GM21786 (cell line): ENCODE results near the gene RAB35.

ENCODE experiments used
- ATAC-seq: cut with Tn5 transposase; IDR thresholded peaks from one replicate; pipeline ENCODE4 v1.9.1; 2021; ENCODE audit not compliant: unreplicated experiment

RAB35 gene

DNA sequence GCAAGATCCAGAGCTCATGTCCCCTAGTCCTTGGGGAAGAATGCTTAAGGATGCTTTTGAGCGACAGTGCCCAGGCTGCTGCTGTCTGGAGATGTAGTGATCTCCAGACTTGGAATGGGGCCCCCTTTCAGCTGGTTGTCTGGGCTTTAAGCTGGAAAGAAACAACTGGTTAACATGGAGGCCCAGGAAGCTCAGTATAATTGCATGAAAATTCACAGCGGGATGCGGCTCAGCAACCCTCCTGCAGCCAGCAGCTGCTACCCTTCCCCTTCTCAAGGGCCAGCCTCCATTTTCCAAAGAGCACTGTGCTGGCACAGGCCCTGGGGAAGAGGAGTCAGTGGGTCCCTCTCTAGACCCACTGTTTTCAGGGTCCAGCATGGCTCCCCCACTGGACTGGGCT is 26.3 kb downstream of the RAB35 start:
- no peak for ATAC-seq

- ATAC-seq, result no peak
Measured at GRCh38 chr12:120089796-120090195, 26.8 kb downstream of the RAB35 start.

GRCh38 chr12:120089105-120089504 is 27.4 kb downstream of the RAB35 start:
- ATAC-seq, result no peak

DNA sequence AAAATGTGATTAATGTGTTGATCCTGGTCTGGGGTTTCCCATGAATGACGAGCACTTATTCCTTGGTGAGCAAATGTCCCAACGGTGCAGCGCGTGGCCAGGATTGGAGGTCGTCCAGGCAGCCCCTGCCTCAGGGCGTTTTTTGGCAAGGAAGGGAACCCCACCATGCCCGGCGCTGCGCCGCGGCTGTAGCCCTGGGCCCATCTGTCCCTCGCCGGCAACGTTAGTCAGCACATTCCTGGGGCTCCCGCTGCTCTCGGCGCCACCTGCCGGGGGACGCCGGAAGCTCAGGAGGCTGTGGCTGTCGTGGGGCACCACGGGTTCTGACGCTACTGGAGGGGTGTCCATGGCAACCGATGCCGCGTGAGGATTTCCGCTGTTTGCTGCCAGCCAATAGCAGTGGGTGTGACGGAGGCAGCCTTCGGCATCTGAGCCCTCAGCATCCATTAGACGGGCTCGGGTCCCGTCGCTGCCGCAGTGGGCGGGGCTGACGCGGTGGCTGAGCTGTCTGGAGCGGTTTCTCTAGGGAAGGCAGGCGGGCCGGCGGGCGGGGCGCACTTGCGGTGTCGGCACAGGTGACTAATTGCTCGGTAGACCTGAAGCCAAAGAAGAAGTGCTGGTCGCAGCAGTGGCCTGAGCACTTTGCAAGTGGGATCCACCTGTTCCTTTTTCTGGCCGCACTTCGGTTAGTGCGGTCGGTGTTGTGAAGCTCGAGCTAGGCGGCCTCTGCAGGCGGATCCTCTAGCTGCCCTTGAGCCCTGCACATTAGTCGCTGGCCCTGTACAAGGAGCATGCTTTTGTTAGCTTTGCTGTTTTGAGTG is 29.5 kb downstream of the RAB35 start:
- peak; percentile 97 for ATAC-seq

DNA sequence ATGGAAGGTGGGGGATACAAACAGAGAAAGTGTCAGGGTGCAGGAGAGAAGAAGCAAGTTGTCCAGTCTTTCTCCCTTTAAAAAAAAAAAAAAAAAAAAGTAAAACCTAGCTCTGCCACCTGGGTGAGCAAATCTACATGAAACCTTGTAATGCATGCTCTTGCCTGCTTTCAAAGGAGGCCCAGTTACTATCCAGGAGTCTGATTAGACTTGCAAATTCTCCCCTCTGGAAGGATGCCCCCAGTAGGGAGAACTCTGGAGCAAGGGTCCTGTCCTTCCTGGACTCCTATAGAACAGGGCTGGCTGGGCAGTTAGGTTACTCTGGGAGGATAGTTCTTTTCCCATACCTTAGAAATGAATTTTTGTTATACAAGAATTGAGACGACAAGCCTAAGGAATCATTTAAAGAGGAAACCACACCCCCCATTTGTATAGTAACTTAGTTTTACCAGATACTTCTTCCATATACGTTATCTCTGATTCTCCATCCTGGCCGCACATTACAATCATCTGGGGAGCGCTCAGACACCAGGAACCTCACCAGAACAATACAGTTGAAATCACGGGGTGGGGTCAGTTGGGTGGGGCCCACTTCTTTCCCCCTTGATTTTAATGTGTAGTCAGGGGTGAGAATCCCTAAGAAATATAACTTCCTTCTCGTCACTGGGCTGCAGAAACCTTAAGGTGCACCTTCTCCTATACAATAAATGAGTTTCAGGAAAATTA is 30.5 kb downstream of the RAB35 start:
- no peak for ATAC-seq

DNA sequence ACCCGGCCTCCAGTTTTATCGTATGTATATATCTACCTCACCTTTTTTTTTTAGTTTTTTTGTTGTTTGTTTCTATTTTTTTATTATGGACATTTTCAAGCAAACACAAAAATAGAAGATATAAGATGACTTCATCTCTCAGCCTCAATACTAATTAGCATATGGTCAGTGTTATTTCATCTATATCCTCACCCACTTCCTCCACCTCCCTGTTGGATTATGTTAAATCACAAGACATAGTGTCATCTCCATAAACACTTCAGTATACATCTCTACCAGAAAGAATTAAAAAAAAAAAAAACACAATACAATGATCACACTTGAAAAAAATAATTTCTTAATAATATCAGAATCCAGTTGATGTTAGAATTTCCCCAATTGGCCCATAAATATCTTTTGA is 34.9 kb downstream of the RAB35 start:
- no peak for ATAC-seq

DNA sequence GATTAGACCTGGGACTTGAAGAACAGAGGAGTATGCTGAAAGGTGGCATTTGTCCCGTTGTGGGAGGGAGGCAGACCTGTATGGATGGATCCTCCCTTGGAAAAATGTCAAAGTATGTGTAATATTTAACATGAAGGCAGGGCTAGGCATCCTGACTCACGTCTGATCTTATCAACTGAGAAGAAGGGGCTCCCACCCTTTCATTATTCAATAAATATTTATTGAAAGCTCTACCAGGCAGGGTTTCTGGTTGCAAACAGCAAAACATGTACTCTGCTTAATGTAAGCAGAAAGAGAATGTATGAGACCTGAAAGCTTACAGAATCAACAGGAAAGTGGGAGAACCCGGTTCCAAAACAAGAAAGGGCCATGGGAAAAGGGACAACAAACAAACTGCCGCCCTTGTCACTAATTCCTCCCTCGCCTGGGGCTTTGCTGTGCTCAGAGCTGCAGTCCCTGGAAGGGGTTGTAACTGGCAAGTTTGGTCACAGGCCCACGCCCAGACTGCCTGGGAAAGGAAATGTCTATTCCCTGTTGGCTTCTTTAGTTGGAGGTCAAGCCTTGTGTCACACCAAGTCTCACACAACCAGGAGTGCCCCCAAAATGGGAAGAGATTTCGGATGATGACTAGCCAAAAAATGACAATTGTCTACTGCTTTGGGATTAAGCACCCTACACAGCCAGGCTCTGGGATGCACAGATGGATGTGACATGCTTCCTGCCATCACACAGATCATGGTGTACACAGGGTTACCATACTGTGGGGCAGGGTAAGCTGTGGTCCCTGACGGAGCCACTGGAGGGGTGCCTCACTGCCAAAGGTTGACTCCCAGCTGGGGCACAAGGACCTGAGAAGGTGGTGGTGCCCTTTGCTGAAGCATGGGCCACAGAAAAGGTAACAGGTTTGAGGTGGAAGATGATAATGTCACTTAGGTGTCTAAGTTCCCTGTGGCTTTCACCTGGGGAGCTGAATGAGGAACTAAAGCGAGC is 36.8 kb downstream of the RAB35 start:
- ATAC-seq, result no peak

DNA sequence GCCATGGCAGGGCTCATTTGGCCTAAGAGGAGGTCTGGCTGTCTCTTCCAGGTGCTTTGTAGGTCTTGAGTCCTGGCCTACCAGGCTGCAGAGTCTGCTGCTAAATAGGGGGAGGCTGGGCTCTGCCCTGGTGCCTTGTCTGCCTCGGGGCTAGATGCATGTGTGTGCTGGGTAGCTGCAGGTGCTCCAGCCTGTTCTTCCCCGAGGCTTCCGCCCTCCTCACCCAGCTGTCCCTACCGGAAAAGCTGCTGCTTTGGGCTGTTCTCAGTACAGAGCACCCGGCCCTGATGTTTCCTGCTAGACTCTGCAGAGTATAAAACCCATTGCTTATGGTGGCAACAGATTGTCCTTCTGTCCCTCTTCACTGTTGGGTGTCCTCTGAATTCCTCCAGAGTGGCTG is 37.7 kb downstream of the RAB35 start:
- ATAC-seq, result no peak

- ATAC-seq, result no peak
Measured at GRCh38 chr12:120077260-120077659, 39.3 kb downstream of the RAB35 start.

DNA sequence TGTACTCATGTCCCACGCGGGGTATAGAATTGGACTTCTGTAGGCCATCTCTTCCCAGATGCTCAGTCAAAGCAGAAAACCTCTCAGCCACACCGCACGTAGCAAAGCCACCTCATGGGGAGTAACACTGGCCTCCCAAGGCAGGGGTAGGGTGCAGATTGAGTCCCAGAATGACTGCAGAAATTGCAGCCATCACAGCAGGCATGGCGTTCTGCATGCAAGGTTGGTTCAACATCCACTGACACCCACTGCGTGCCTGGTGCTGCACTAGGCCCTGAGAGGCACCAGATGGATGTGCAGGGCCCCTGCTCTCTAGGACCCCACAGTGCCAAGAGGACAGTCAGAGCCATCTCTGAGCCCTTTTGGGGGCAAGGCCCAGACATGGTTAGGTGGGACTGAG is 39.9 kb downstream of the RAB35 start:
- no peak for ATAC-seq

DNA sequence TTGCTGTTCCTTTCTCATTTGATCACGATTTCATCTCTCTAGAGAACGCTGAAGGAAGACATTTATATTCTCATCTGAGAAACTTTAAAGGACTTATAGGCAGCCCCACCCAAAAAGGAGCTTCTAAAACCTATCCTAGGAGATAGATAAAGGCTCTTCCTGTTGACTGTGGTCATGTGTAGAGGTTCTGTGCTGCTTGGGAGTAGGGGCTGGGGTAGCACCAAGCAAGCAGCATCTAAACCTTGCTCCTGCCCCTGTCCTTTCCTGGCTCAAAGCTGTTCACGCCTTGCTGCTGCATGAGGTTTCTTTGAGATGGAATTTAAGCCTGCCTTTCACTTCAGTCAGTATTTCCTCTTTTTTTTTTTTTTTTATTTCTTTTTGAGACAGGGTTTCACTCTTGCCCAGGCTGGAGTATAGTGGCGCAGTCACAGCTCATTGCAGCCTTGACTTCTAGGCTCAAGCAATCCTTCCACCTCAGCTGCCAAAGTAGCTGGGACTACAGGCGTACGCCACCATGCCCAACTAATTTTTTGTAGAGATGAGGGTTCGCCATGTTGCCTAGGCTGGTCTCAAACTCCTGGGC is 41.4 kb downstream of the RAB35 start:
- ATAC-seq, result no peak

GRCh38 chr12:120072472-120073249 is 43.9 kb downstream of the RAB35 start:
- ATAC-seq, result no peak

DNA sequence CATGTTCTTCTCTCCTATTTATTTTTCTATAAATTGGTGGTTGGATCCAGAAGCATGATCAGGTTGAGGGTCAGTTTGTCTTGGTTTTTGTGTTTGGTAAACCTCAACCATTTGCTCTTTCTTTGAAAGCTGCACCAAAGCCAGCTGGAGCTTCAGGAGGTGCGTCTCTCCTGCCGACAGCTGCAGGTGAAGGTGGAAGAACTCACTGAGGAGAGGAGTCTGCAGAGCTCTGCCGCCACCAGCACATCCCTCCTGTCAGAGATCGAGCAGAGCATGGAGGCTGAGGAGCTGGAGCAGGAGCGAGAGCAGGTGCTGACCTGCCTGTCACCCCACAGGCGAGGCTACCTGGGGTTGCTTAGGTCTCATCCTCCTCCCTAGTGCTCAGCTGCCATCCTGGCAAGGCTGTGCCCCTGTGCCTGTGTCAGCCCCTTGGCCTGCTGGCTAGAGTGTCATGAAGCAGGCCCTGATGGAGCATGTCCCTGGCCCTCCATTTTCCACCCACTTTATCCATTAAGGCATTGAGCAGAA is 45.0 kb downstream of the RAB35 start:
- no peak for ATAC-seq

DNA sequence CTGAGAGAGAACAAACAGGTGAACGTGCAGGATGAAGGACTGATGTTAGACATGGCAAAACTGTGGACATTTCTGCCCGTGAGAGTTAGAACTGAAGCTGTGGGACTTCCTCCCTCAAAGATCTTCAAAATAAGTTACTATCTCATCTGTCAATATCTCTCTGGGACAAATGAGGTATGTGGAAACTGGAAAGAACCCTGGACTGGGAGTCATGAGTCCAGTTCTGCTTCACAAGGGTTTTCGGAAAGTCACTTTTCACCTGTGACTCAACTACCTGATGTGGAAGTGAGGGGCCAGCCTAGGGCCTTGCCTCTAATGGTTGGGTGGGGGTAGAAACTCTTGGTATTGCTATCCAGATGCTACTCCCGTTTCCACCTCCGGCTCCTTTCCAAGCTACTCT is 47.3 kb downstream of the RAB35 start:
- no peak for ATAC-seq

- no peak for ATAC-seq
Measured at GRCh38 chr12:120067901-120068300, 48.7 kb downstream of the RAB35 start.

DNA sequence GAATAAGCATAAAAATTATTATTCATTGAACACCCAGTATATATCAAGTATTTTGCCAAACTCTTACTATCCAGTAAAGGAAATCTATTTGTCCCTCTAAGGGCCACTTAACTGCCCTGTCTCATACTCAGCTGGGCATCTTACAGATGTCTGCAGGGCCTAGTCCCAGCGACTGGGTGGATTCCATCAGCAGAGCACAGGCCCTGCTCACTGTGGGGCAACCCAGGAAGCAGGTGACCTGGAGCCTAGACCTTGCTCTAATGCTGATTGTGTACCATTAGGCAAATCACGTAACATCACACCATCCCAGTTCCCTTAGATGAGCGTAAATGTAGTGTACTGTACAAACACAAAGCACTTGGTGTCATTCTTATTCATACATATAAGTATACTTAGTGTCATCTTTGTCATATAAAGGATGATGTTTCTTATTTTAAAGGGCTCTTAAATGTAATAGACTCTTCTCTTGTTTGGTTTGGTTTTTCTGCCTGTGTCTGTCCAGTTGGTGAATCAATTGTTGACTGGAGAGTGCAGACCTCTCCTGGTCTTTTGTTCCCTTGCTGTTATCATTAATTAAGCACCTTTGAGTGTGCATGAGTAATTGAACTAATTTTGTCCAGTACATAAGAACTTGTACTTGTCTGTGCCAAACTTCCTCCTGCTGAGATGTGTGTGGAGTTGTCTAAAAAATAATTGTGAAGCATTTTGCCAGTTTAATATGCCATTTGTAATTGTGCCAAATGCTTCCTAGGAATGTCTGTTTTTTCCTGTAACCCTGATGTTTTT is 49.3 kb downstream of the RAB35 start:
- ATAC-seq, result no peak

DNA sequence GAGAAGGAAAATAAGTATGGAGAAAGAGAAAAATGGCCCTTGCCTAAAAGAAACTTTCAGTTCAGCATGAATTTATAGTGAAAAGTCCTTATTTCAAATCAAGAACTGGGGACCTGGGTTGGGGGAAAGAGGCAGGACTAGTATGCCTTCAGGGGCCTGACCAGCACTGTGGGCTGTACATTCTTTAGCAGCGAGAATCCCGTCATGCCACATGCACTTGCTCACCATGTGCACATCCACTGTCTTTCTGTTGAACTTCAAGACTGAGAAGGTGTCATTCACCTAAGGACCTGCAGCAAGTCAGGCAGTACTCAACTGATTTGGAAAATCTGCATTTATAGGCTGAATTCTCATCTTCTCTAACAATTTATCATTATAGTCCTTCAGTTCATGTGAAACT is 50.2 kb downstream of the RAB35 start:
- no peak for ATAC-seq

DNA sequence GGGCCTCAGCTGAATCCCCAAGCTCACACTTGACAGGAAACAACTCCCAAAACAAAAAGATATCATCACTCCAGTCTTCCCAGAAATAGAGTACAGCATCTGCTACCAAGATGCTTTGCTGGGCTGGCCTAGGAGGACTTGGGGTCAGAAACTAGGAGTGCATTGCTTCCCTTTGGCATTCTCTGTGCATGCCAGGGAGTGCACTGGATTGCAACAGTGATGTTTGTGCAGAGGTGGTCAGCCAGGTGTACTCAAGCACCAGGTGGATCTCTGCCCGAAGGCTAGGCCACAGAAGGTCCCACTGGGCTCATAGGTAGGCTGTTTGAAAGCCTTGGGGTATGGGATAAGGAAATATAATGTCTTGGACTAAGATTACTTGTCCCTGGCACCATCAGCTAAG is 51.1 kb downstream of the RAB35 start:
- no peak for ATAC-seq
